HFFc6 (cell line): ENCODE data around the gene FRMD4A. TPM values are rescaled to one million over a fixed set of nuclear protein-coding genes. Genes with fewer than 3 reads are reported as not detected.

ENCODE experiments used
- DNase-seq: peaks from one replicate; pipeline ENCODE4 v3.0.0-alpha.2; 2018
- H3K27ac Mint-ChIP-seq: 2 replicates; pipeline ENCODE4 v1.8.0; 2020; ENCODE audit warnings: mild to moderate bottlenecking, mixed read lengths
- H3K27me3 Mint-ChIP-seq: 2 replicates; pipeline ENCODE4 v1.8.0; 2021; ENCODE audit warnings: mild to moderate bottlenecking, moderate library complexity, mixed read lengths; ENCODE audit not compliant: insufficient read depth
- H3K36me3 Mint-ChIP-seq: 2 replicates; pipeline ENCODE4 v1.8.0; 2021; ENCODE audit warnings: low read depth, mixed read lengths
- H3K4me1 Mint-ChIP-seq: 2 replicates; pipeline ENCODE4 v1.8.0; 2020; ENCODE audit warnings: low read depth, mixed read lengths
- H3K4me3 Mint-ChIP-seq: 2 replicates; pipeline ENCODE4 v1.8.0; 2020; ENCODE audit warnings: mild to moderate bottlenecking, moderate library complexity, mixed read lengths
- H3K9me3 Mint-ChIP-seq: 2 replicates; pipeline ENCODE4 v1.8.0; 2020; ENCODE audit warnings: mild to moderate bottlenecking, mixed read lengths
- CTCF ChIP-seq: fragments of 200-600 bp; sonication (generic); IDR thresholded peaks from 2 replicates; pipeline ENCODE4 v1.5.0; 2021; ENCODE audit warnings: antibody characterized with exemption, mild to moderate bottlenecking
- total RNA-seq, 6 experiments: library from RNA; stranded (reverse); fragmentation: NEBNext Ultra II Directional; extraction: Animal tissue kit (Norgen Biotek cat#: 25700); gene quantifications; 2 replicates in 1 of 6; 3 replicates in 5 of 6; pipeline ENCODE4 v1.2.3, GENCODE V29; 2021

The FRMD4A gene
- total RNA-seq, 6 experiments from 2014 or later: 76.7 to 117 (median 92.3) TPM

DNA sequence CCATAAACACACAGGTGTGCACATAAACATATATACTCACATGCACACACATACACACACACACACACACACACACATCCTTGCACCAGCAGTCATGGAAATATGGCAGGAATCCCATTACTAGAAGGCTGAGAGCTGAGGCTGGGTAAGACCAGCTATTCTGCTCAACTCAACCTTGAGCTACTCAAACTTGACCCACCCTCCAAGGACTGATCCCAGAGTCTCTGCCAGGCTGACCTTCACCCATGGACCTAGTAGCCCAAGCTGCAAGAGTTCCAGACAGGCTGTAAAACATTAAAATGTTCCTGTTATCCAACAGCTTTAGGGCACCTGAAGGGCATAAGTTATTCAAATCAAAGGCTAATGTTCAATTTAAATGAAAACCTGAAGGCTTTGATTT is 134.6 kb downstream of the FRMD4A start:
- H3K27ac Mint-ChIP-seq: no peak overlapping the region
- peaks cover 23% of the 10 kb centered on the region for H3K27me3 Mint-ChIP-seq
- no peak for DNase-seq
- TF ChIP-seq CTCF: no peak
- H3K9me3 Mint-ChIP-seq: no peaks in the 10 kb centered on the region
- no peak overlapping the region for H3K4me3 Mint-ChIP-seq
- no peaks in the 10 kb centered on the region for H3K36me3 Mint-ChIP-seq
- H3K4me1 Mint-ChIP-seq: no peaks in the 10 kb centered on the region

GRCh38 chr10:14195433-14195832 is 135.3 kb downstream of the FRMD4A start:
- Mint-ChIP-seq H3K4me1 (no peaks in the 10 kb centered on the region), H3K9me3 (no peaks in the 10 kb centered on the region; the same call in 1 of the 2 replicates), H3K27ac (no peak overlapping the region), H3K27me3 (peaks cover 27% of the 10 kb centered on the region), H3K36me3 (no peaks in the 10 kb centered on the region), H3K4me3 (no peak overlapping the region)
- TF ChIP-seq CTCF: no peak
- DNase-seq: no peak

GRCh38 chr10:14192746-14193145 is 138.0 kb downstream of the FRMD4A start:
- TF ChIP-seq CTCF: no peak
- peaks cover 35% of the 10 kb centered on the region for H3K27me3 Mint-ChIP-seq
- no peaks in the 10 kb centered on the region for H3K4me1 Mint-ChIP-seq
- no peak overlapping the region for H3K27ac Mint-ChIP-seq
- H3K4me3 Mint-ChIP-seq: no peak overlapping the region
- no peaks in the 10 kb centered on the region; the same call in 1 of the 2 replicates for H3K9me3 Mint-ChIP-seq
- no peak for DNase-seq
- H3K36me3 Mint-ChIP-seq: no peaks in the 10 kb centered on the region

GRCh38 chr10:14191871-14192270 is 138.9 kb downstream of the FRMD4A start:
- no peak for TF ChIP-seq CTCF
- Mint-ChIP-seq H3K27me3 (peaks cover 39% of the 10 kb centered on the region), H3K4me3 (no peak overlapping the region), H3K27ac (no peak overlapping the region), H3K9me3 (no peaks in the 10 kb centered on the region; the same call in 1 of the 2 replicates), H3K36me3 (no peaks in the 10 kb centered on the region), H3K4me1 (no peaks in the 10 kb centered on the region)
- DNase-seq: no peak

DNA sequence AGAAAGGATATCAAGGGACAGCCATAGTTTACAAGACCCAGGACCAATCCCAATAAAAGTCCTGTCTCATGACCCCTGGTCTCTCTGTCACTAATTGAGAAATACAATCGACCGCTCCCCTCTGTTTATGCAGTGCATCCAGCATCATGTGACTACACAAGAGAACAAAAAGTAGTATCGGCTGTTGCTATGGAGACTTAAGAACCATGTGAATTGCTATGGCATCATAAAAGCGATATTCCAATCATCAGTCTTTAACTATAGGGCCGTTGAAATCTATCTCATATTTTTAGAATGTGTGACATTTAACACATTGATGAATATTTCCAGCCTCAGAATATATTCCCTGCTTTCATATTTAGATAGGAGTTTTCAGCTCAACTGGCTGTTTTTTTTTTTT is 139.3 kb downstream of the FRMD4A start:
- H3K4me1 Mint-ChIP-seq: no peaks in the 10 kb centered on the region
- no peak for TF ChIP-seq CTCF
- DNase-seq: no peak
- H3K27ac Mint-ChIP-seq: no peak overlapping the region
- H3K4me3 Mint-ChIP-seq: no peak overlapping the region
- no peaks in the 10 kb centered on the region; the same call in 1 of the 2 replicates for H3K9me3 Mint-ChIP-seq
- peaks cover 41% of the 10 kb centered on the region for H3K27me3 Mint-ChIP-seq
- no peaks in the 10 kb centered on the region for H3K36me3 Mint-ChIP-seq

DNA sequence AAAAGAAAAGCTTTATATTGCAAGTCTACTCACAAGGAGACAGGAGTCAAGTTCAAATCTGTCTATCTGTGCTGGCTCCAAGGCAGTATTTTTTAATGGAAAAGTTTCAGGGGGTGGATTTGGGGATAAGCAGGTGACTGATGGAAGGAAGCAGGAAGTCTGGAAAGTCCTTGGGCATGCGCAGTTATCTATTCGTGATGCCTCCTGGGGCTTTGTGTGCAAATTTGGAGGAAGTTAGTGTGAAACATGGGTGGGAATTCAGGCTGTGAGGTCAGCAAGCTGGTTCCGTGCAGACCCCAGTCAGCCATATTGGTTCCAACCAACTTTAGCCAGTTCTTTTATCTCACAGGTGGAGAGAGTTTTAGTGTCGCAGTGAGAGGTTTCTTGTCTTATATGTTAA is 140.0 kb downstream of the FRMD4A start:
- no peak for TF ChIP-seq CTCF
- no peak overlapping the region for H3K4me3 Mint-ChIP-seq
- no peak overlapping the region for H3K27ac Mint-ChIP-seq
- H3K27me3 Mint-ChIP-seq: peaks cover 41% of the 10 kb centered on the region
- no peak for DNase-seq
- H3K36me3 Mint-ChIP-seq: no peaks in the 10 kb centered on the region
- no peaks in the 10 kb centered on the region for H3K4me1 Mint-ChIP-seq
- no peaks in the 10 kb centered on the region; the same call in 1 of the 2 replicates for H3K9me3 Mint-ChIP-seq
